MM.1S (cell line): ENCODE data around the gene DCPS.
A peak's percentile ranks its signal among the peaks of the same experiment; 100 is the strongest.

Experiments
- DNase-seq: peaks from one replicate; pipeline ENCODE4 v3.0.0-alpha.2; 2015
- H2AFZ ChIP-seq: fragments of 300-600 bp; sonication (generic); 2 replicates; pipeline ENCODE4 v1.6.0; 2016; ENCODE audit warnings: antibody characterized with exemption, low read length
- H3F3A ChIP-seq: fragments of 300-600 bp; sonication (generic); 2 replicates; pipeline ENCODE4 v1.6.1; 2016; ENCODE audit warnings: mild to moderate bottlenecking, antibody characterized with exemption, low read length, moderate library complexity, mixed read lengths; ENCODE audit not compliant: insufficient read depth
- H3K27ac ChIP-seq: fragments of 300-600 bp; sonication (generic); 2 replicates; pipeline ENCODE4 v1.5.1; 2016; ENCODE audit warnings: mild to moderate bottlenecking, low read length
- H3K27me3 ChIP-seq: fragments of 300-600 bp; sonication (generic); replicated peaks from 2 replicates; pipeline ENCODE4 v1.6.0; 2016; ENCODE audit warnings: low read length; ENCODE audit not compliant: insufficient read depth
- H3K36me3 ChIP-seq: fragments of 300-600 bp; sonication (generic); replicated peaks from 2 replicates; pipeline ENCODE4 v1.6.1; 2016; ENCODE audit warnings: mild to moderate bottlenecking, low read length, mixed read lengths; ENCODE audit not compliant: insufficient read depth
- H3K4me1 ChIP-seq: fragments of 300-600 bp; sonication (generic); 2 replicates; pipeline ENCODE4 v1.6.1; 2016; ENCODE audit warnings: low read length, mixed read lengths
- H3K4me2 ChIP-seq: fragments of 300-600 bp; sonication (generic); 2 replicates; pipeline ENCODE4 v1.6.0; 2016; ENCODE audit warnings: low read depth, low read length
- H3K4me3 ChIP-seq: fragments of 300-600 bp; sonication (generic); 2 replicates; pipeline ENCODE4 v1.5.1; 2016; ENCODE audit warnings: low read length, mixed read lengths
- H3K79me2 ChIP-seq: fragments of 300-600 bp; sonication (generic); 2 replicates; pipeline ENCODE4 v1.6.1; 2016; ENCODE audit warnings: mixed run types, low read length, mixed read lengths
- H3K9ac ChIP-seq: fragments of 300-600 bp; sonication (generic); 2 replicates; pipeline ENCODE4 v1.6.1; 2016; ENCODE audit warnings: low read length, mixed read lengths
- H3K9me2 ChIP-seq: fragments of 300-600 bp; sonication (generic); replicated peaks from 2 replicates; pipeline ENCODE4 v1.6.1; 2016; ENCODE audit warnings: mild to moderate bottlenecking, low read length, mixed read lengths; ENCODE audit not compliant: insufficient read depth
- H3K9me3 ChIP-seq: fragments of 300-600 bp; sonication (generic); replicated peaks from 2 replicates; pipeline ENCODE4 v1.6.1; 2016; ENCODE audit warnings: mild to moderate bottlenecking, low read length, mixed read lengths; ENCODE audit not compliant: insufficient read depth
- H4K20me1 ChIP-seq: fragments of 300-600 bp; sonication (generic); 2 replicates; pipeline ENCODE4 v1.6.1; 2016; ENCODE audit warnings: mild to moderate bottlenecking, low read length, moderate library complexity, mixed read lengths; ENCODE audit not compliant: insufficient read depth
- EZH2 ChIP-seq: fragments of 300-600 bp; sonication (generic); optimal IDR thresholded peaks from 2 replicates; pipeline ENCODE3; 2017; ENCODE audit warnings: low read depth, mild to moderate bottlenecking, antibody characterized with exemption, low read length, mixed read lengths
- EZH2phosphoT487 ChIP-seq: fragments of 300-600 bp; sonication (generic); IDR thresholded peaks from 2 replicates; pipeline ENCODE4 v1.6.1; 2018; ENCODE audit warnings: antibody characterized with exemption, low read length
- TF ChIP-seq, protein P1 (sequence below): fragments of 300-600 bp; sonication (generic); IDR thresholded peaks from 2 replicates; pipeline ENCODE4 v1.5.1; 2016; ENCODE audit warnings: antibody characterized with exemption, low read length, mixed read lengths

The DCPS gene

GRCh38 chr11:126350836-126351235 lies 47.0 kb downstream of the DCPS start:
- Histone ChIP-seq H4K20me1 (no peaks in the 10 kb centered on the region), H3K4me3 (no peak overlapping the region), H3K4me1 (peaks cover 4% of the 10 kb centered on the region; the same call in 1 of the 2 replicates), H3K27me3 (no peaks in the 10 kb centered on the region), H3K9me3 (no peaks in the 10 kb centered on the region), H3K79me2 (no peaks in the 10 kb centered on the region), H3F3A (no peaks in the 10 kb centered on the region), H3K9ac (no peak overlapping the region), H2AFZ (no peak overlapping the region), H3K27ac (no peak overlapping the region), H3K36me3 (no peaks in the 10 kb centered on the region), H3K4me2 (no peak overlapping the region), H3K9me2 (no peaks in the 10 kb centered on the region)
- no peak for DNase-seq
- no peak for TF ChIP-seq EZH2
- TF ChIP-seq, protein P1, sequence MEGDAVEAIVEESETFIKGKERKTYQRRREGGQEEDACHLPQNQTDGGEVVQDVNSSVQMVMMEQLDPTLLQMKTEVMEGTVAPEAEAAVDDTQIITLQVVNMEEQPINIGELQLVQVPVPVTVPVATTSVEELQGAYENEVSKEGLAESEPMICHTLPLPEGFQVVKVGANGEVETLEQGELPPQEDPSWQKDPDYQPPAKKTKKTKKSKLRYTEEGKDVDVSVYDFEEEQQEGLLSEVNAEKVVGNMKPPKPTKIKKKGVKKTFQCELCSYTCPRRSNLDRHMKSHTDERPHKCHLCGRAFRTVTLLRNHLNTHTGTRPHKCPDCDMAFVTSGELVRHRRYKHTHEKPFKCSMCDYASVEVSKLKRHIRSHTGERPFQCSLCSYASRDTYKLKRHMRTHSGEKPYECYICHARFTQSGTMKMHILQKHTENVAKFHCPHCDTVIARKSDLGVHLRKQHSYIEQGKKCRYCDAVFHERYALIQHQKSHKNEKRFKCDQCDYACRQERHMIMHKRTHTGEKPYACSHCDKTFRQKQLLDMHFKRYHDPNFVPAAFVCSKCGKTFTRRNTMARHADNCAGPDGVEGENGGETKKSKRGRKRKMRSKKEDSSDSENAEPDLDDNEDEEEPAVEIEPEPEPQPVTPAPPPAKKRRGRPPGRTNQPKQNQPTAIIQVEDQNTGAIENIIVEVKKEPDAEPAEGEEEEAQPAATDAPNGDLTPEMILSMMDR, result no peak
- no peak for TF ChIP-seq EZH2phosphoT487

DNA sequence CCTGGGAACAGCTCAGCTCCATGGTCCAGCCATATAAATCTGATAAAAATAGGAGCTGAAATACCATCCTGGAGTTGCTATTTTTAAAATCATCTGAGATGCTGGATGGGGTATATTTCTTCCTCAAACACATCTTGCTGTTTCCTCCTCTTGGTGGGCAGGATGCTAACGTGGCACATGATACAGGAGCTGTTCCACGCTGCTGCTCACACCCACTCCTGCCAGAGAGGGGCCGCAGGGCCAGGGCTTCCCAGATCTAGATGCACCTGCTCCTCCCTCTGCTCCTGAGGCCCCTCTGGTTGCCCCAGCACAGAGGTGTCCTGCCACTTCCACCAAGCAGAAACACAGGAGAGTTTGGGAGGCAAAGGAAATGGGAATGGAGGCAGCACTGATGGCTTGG lies 48.3 kb downstream of the DCPS start:
- Histone ChIP-seq H4K20me1 (no peaks in the 10 kb centered on the region), H3K9ac (no peak overlapping the region), H3K27ac (no peak overlapping the region), H2AFZ (no peak overlapping the region), H3F3A (no peaks in the 10 kb centered on the region), H3K27me3 (no peaks in the 10 kb centered on the region), H3K4me1 (peaks cover 4% of the 10 kb centered on the region; the same call in 1 of the 2 replicates), H3K36me3 (no peaks in the 10 kb centered on the region), H3K4me3 (no peak overlapping the region), H3K79me2 (no peaks in the 10 kb centered on the region), H3K9me2 (no peaks in the 10 kb centered on the region), H3K4me2 (no peak overlapping the region), H3K9me3 (no peaks in the 10 kb centered on the region)
- TF ChIP-seq EZH2 (no peak), EZH2phosphoT487 (no peak)
- TF ChIP-seq, protein P1, result no peak
- DNase-seq, result no peak

DNA sequence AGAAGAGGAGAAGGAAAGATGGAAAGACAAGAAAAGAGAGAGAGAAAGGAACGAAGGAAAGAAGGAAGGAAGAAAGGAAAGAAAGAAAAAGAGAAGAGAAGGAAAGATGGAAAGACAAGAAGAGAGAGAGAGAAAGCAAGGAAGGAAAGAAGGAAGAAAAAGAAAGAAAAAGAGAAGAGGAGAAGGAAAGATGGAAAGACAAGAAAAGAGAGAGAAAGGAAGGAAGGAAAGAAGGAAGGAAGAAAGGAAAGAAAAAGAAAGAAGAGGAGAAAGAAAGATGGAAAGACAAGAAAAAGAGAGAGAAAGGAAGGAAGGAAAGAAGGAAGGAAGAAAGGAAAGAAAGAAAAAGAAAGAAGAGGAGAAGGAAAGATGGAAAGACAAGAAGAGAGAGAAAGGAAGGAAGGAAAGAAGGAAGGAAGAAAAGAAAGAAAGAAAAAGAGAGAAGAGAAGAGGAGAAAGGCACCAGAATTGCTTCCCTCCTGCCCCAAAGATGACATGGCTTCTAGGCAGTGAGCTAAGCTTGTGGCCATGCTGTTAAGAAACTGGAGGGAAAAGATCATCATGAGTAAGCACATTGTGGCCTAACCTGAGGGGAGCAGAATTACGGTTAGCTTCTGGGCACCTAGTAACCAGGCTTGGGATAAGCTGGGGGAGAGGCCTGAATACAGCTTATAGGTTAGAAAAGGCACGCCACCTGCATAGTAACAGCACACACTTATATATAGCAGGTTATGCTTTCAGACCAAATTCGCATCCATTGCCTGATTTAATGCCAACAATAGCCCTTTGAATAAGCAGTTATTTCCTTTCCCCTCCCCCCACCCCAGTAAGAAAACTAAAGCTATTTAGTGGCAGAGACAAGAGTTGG lies 49.3 kb downstream of the DCPS start:
- Histone ChIP-seq H3K27ac (no peak overlapping the region), H4K20me1 (no peaks in the 10 kb centered on the region), H3K4me2 (no peak overlapping the region), H3K4me3 (no peak overlapping the region), H3K27me3 (no peaks in the 10 kb centered on the region), H3F3A (no peaks in the 10 kb centered on the region), H3K36me3 (no peaks in the 10 kb centered on the region), H3K9ac (no peak overlapping the region), H3K79me2 (no peaks in the 10 kb centered on the region), H3K4me1 (peaks cover 4% of the 10 kb centered on the region; the same call in 1 of the 2 replicates), H2AFZ (no peak overlapping the region), H3K9me2 (no peaks in the 10 kb centered on the region), H3K9me3 (no peaks in the 10 kb centered on the region)
- TF ChIP-seq EZH2 (no peak), EZH2phosphoT487 (no peak)
- TF ChIP-seq, protein P1, result no peak
- DNase-seq, result peak; percentile 42
